C4-2B (cell line): ENCODE data around the gene UQCRC2.
"Not testable (repeated sequence)": the region's sequence is repeated elsewhere in the genome, so short reads cannot be mapped to it uniquely, and the experiment has no call there.

ENCODE experiments used
- CTCF ChIP-seq: fragments of 450-650 bp; conservative IDR thresholded peaks from 2 replicates; pipeline ENCODE4 v1.5.1; 2017; ENCODE audit warnings: mild to moderate bottlenecking
- ZFX ChIP-seq: fragments of 450-650 bp; IDR thresholded peaks from 2 replicates; pipeline ENCODE4 v1.6.1; 2017

GRCh38 chr16:21936216-21936615 is 16.9 kb upstream of the UQCRC2 start:
- not testable (repeated sequence) for TF ChIP-seq CTCF, ZFX
